NCI-H2081 (cell line): ENCODE data around the gene SLC1A3.
"Not testable (repeated sequence)": the region's sequence is repeated elsewhere in the genome, so short reads cannot be mapped to it uniquely, and the experiment has no call there.

Experiments
- DNase-seq, 2 experiments: peaks; one replicate each; lab custom pipeline; 2025; lab: John Stamatoyannopoulos, UW

SLC1A3 gene

GRCh38 chr5:36630201-36631145 is 24.1 kb downstream of the SLC1A3 start:
- DNase-seq = no peak

GRCh38 chr5:36631154-36631553 is 24.7 kb downstream of the SLC1A3 start:
- DNase-seq = no peak

DNA sequence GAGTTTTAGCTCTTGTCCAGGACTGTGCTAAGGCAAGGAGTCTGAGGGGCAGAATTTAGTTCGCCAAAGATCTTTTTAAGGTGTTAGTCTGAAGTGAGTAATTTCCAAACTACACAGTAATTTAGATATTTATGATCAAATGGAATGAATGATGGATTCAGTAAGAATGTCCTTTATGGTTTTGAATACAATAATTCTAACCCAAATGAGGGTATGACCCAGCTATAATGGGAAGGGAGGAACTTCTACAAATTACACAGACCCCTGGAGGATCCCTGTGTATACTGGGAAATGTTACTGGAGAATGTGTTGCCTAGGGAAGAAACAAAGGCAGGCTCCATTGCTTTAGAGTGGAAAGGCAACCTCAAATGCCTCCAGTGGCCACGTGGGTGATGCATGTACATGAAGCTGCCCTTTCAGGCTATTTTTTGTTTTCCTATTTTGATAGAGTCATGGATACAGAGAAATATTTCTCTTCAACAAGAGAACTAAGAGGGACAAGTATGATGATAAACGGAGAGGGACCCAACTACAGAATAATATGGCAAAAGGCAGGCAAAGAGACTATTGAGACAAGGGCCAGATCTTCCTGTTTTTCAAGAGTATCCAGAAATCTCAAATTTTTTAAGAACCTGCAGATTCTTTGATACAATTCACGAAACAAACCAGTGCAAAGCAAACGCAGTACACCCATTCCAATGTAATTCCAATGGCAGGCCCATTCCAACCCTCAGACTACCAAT is 25.4 kb downstream of the SLC1A3 start:
- no peak for DNase-seq

GRCh38 chr5:36632363-36632664 is 25.9 kb downstream of the SLC1A3 start:
- no peak for DNase-seq

DNA sequence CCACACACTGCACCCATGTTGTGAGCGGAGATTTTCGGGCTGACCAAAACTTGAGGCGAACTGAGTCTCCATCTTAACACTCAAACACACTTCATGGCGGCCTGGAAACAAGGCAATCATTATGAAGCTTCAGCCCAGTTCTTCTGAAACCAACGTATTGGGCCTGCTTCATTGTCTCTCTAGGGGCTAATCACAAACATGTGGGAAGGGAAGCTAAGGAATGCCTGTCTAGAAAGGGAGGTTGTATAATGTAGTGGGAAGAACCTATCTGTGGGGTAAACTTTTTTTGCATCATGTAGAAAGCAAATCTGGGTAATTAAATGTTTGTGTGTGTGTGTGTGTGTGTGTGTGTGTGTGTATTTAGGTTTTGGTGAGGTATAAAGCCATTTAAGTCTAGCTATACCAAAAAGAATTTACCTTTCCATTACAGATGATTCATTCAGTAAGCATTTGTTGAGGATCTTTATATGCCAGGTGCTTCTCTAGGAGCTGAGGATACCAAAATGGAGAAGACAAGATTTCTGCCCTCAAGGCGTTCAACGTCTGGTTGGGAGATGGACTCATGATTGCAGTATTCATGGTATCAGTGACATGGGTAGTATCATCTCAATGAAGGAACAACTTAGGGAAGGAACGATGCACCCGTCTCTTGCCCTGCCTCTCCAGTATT is 29.4 kb downstream of the SLC1A3 start:
- no peak for DNase-seq

DNA sequence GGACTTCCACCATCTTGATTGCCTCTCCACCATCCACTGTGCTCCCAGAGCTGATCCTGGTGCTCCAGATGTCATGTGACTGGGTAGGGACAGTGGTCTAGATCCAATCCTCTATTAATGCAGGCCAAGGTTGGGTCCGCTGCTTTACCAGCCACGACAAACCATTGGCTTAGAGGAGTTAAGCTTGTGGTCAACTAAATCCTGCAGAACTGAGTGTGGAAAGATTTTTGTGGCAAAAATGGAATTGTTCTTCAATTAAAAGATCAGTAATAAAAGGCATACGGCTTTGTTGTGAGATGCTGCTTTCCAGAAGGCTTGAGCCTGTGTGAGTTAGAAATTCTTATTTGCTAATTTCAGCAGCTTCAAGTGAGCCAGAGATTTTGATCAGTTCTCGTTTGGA is 30.7 kb downstream of the SLC1A3 start:
- DNase-seq = no peak

- no peak for DNase-seq
Measured at GRCh38 chr5:36637516-36637915, 31.1 kb downstream of the SLC1A3 start.

- DNase-seq = no peak
Measured at GRCh38 chr5:36638056-36638455, 31.6 kb downstream of the SLC1A3 start.

DNA sequence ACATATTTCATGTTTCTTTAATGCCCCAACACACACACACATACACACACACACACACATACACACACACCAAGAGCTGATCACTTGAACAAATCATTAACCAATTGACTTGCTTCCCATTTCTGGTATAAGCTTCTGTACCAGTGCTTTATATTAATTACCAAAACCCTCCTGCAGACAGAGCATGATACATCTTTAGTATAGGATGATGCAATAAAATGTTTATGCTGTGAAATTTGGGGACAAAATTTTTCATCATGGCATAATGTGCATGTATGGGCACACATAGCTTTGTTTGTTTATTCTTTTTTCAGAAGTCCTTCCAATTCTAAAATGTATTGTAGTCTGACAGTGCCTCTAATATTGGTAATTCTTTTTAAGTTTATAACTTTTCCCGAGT is 34.5 kb downstream of the SLC1A3 start:
- no peak for DNase-seq

- DNase-seq = no peak
Measured at GRCh38 chr5:36641431-36641830, 35.0 kb downstream of the SLC1A3 start.

DNA sequence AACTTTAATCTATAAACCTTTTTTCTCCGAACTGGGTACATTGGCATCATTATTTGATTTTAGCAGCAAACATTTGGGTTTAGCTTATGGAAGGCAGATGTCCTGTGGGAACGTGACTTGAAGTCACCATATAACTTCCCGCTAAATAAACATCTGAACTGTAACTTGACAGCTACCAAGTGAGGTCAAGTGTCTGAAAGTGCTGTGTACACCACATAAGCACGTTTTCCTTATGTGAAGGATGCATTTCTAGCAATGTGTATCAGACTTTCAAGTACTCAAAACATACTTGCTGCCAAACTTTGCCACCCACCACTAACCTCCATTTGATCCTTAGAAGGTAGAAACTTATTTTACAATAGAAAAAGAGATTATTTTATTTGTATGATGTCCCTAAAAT is 35.7 kb downstream of the SLC1A3 start:
- DNase-seq = no peak

DNA sequence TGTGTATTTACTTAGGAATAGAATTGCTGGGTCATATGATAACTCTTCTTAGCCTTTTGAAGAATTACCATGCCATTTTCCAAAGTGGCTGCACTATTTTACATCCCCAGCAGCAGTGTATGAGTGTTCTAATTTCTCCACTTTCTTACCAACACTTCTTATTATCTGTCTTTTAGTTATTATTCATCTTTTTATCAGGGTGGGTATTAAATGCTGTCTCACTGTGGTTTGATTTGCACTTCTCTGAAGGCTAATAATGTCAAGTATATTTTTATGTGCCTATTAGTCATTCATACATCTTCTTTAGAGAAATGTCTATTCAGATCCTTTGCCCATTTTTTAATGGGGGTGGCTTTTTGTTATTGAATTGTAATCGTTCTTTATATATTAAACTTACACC is 36.8 kb downstream of the SLC1A3 start:
- DNase-seq = no peak

GRCh38 chr5:36643841-36644240 is 37.4 kb downstream of the SLC1A3 start:
- DNase-seq = not testable (repeated sequence)

- no peak for DNase-seq
Measured at GRCh38 chr5:36644727-36645126, 38.3 kb downstream of the SLC1A3 start.

DNA sequence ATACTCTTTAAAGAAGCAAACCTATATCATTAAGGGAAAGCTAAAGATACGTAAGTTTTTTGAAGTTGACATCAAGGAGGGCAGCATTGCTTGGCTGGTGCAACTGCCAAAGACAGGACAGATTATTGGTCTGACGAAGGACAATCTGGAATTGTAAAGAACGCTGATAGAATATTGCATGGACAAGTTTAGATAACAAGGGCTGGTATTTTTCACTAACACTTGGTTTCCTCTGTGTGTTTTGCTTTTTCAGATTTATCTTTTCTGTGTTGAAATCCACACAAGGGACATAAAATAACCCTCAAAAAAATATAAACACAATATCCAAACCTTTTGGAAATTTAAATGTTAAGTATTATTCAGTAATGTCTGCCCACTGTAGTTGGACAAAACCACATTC is 39.7 kb downstream of the SLC1A3 start:
- DNase-seq = no peak

- DNase-seq = no peak
Measured at GRCh38 chr5:36646507-36647023, 40.2 kb downstream of the SLC1A3 start.

DNA sequence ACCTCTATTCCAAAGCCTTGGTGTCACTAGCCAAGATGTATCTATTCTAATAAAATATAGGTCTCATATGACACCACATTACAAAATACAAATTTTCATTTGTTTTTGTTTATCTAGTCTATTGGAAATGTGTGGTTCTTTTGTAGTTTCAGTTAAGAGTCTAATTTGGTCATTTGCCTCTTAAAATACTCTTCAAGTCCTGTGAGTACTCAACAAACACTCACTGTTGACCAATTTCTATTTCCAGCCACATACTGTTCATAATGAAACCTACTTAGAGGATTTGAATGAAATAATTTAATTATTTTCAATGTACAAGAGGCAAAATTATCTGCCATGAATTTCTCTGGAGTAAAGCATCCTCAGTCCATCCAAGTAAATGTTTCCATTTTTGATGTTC is 40.6 kb downstream of the SLC1A3 start:
- no peak for DNase-seq

- no peak for DNase-seq
Measured at GRCh38 chr5:36648426-36648825, 42.0 kb downstream of the SLC1A3 start.

GRCh38 chr5:36651761-36652685 is 45.6 kb downstream of the SLC1A3 start:
- no peak for DNase-seq

GRCh38 chr5:36653044-36653705 is 46.8 kb downstream of the SLC1A3 start:
- no peak for DNase-seq

GRCh38 chr5:36654564-36654963 is 48.2 kb downstream of the SLC1A3 start:
- DNase-seq = no peak
